CD4-positive, alpha-beta T cell treated with Interleukin-12 subunit alpha and Interleukin-12 subunit beta, for 1 hour (primary cell): ENCODE data around the gene TPST2.
A peak's percentile ranks its signal among the peaks of the same experiment; 100 is the strongest.
"Not testable (repeated sequence)": the region's sequence is repeated elsewhere in the genome, so short reads cannot be mapped to it uniquely, and the experiment has no call there.

Source experiments
- DNase-seq: peaks from one replicate; pipeline ENCODE4 v3.0.0-alpha.2; 2020

TPST2 gene

GRCh38 chr22:26589845-26590736 is at the start of gene TPST2:
TPST2 (minus strand) TSS chr22:26590132; CDS start chr22:26541630, 48,502 bp downstream.
- peak; percentile 84 for DNase-seq

DNA sequence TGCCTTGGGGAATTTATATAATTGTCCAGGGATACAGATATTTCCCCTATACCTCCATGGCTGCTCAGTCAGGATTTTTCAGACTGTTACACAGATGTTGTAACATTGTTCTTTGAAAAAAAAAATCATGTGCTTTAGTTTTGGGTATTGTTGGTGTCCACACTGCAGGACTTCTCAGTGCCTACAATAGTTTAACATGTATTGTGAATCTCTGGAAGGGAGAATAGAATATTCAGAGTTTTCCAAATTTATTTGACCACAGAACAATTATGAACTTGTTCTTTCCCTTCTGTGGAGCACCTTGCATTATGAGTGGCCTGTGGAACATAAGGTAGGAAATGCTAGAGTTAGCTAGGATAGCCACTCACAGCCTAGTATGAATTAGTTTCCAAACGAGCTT is 46.4 kb upstream of the TPST2 start:
- no peak for DNase-seq

- DNase-seq: no peak
Measured at GRCh38 chr22:26635117-26635516, 45.2 kb upstream of the TPST2 start.

DNA sequence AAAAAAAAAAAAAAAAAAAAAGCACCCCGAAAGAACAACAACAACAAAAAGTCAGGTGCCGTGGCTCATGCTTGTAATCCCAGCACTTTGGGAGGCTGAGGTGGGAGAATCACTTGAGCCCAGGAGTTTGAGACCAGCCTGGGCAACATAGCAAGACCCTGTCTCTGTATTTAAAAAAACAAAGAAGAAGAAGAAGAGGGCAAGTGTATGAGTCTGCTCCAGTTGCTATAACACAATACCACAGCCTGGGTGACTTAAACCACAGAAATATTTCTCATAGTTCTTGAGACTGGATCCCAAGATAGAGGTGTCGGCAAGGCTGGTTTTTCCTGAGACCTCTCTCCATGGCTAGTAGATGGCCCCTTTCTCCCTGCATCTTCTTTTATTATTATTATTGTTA is 44.3 kb upstream of the TPST2 start:
- no peak for DNase-seq

- DNase-seq: no peak
Measured at GRCh38 chr22:26632422-26633155, 42.7 kb upstream of the TPST2 start.

GRCh38 chr22:26631282-26631681 is 41.4 kb upstream of the TPST2 start:
- no peak for DNase-seq

- no peak for DNase-seq
Measured at GRCh38 chr22:26629988-26630761, 40.2 kb upstream of the TPST2 start.

- DNase-seq: no peak
Measured at GRCh38 chr22:26624803-26625202, 34.9 kb upstream of the TPST2 start.

DNA sequence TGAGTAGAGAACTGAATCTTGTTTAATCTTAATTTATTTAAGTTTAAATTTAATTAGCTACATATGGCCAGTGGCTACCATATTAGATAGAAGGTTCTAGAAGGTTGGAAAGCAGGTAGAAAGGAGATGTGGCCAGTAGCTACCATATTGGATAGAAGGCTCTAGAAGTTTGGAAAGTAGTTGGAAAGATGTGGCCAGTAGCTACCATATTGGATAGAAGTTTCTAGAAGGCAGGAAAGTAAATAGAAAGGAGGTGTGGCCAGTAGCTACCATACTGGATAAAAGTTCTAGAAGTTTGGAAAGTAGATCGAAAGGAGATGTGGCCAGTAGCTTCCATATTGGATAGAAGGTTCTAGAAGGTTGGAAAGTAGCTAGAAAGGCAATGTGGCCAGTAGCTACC is 34.1 kb upstream of the TPST2 start:
- DNase-seq: no peak

GRCh38 chr22:26621663-26622062 is 31.7 kb upstream of the TPST2 start, which contains the start of gene CRYBA4:
CRYBA4 (plus strand) TSS chr22:26621963; CDS start chr22:26622597, 634 bp downstream.
- DNase-seq: no peak

GRCh38 chr22:26620197-26620596 is 30.3 kb upstream of the TPST2 start:
- DNase-seq: no peak

- DNase-seq: no peak
Measured at GRCh38 chr22:26619510-26619909, 29.6 kb upstream of the TPST2 start.

DNA sequence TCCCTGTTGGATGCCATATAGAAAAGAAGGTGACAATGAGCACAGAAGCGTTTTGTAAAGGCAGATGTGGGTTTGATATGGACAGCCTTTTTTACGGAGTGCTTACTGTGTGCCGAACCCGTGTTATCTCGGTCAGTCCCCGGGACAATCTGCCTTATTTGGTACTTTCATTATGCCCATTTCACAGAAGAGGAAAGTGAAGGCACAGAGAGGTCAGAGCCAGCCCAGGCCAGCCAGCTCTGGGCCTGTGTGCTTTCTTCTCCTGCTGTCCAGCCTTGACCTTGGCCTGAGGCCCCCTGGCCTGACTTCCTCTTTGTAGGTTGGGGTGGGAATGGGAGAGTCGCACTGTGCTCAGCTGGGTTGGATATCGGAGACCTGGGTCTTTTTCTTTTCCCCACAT is 28.5 kb upstream of the TPST2 start:
- no peak for DNase-seq

DNA sequence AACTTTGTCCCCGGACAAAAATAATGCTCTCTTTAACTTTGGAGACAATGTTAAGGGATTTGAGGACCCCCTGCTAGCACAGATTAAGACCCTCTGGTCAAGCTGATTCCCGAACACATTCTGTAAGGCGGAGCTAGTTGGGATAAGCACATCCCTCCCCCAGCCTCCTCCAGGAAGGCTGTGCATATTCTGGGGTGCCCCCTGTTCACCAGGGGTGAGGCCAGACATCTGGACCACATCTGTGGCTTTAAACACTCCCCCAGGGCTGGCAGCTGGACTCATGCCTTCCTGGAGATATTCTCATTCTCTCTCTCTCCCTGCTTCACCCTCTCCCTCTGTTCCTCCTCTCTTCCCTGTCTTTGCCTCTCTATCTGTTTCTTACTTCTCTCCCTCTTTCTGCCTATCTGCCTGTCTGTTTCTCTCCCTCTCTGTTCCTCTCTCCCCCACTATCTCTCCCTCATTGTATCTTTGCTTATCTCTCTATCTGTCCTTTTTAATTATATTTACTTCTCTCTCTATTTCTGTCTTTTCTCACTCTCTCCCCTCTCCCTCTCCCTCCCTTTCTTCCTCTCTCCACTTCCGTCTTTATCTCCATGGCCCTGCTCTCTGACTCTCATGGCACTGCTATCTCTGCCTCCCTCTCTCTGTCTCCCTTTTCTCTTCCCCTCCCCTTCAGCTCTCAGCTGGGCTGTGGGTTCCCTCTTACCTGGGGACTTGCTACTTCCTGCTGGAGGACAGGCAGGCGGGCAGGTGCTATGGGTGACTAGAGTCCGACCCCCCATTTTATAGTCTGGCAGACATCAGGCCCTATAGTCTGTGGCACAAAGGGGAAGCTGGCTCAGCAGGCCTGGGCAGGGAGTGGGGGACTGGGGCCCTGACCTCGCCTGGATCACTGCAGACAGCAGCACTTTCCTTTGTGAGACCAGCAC is 27.6 kb upstream of the TPST2 start, which contains the start of gene CRYBB1:
Gene CRYBB1 (minus strand): TSS at position 757 of the 929 bp plus-strand sequence. CDS start 1,708 bp downstream, outside the sequence.
- DNase-seq: no peak

- DNase-seq: no peak
Measured at GRCh38 chr22:26616650-26617049, 26.7 kb upstream of the TPST2 start.

DNA sequence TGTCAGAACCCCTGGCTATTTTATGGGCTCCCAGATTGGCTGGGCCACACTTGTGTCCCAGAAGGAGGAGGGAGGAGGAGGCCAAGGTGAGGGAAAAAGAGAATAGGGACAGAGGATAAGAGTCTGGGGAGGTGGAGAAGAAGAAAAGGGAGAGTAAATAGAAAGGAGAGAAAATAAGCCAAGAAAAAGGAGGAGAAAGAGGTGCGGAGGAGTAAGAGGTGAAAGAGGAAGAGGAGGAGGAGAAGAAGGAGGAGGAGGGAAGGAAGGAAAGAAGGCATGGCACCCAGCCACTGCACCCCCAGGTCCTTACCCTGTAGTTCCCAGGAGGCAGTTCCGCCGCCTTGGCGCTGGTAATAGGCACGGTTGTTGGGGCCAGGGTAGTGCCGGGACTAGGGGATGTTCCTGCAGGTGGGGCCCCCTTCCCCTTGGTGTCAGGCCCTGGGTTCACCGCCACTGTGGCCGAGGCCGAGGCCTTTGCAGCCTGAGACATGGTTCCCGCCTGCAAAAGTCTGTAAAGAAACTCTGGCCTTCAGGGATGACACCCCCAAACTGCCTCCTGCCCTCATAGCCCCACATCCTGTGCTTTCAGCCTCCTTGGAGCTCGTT is 26.0 kb upstream of the TPST2 start:
- no peak for DNase-seq

GRCh38 chr22:26615149-26615548 is 25.2 kb upstream of the TPST2 start:
- DNase-seq: no peak

- DNase-seq: no peak
Measured at GRCh38 chr22:26614322-26614721, 24.4 kb upstream of the TPST2 start.

- DNase-seq: not testable (repeated sequence)
Measured at GRCh38 chr22:26613753-26614152, 23.8 kb upstream of the TPST2 start.

GRCh38 chr22:26612652-26613051 is 22.7 kb upstream of the TPST2 start:
- no peak for DNase-seq

DNA sequence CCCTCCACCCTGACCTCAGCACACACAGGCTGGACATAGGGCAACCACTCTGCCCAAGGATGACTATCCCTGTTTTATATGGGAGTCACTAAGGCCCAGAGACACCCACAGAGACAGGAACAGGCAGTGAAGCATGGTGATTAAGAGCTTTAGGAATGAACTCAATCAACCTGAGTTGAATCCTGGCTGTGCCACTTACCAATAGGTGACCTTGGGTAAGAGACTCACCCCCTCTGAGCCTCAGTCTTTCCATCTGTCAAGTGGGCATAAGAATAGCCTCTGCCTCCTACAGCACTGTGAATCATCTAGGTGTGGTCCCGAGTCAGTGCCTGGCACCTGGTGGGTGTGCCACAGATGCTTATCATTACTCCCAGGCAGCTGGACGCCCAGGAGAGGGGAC is 21.1 kb upstream of the TPST2 start:
- no peak for DNase-seq
